CD14-positive monocyte (primary cell): Measurements from ENCODE around the gene FGF2. TPM values are rescaled to one million over a fixed set of nuclear protein-coding genes. Genes with fewer than 3 reads are reported as not detected.

Experiments used
- DNase-seq, 3 donors: peaks; one replicate each; pipeline ENCODE4 v3.0.0-alpha.2; 2011 to 2022
- H2AFZ ChIP-seq: 2 replicates; pipeline ENCODE4 v1.6.0; 2012; ENCODE audit warnings: mild to moderate bottlenecking, low read depth, low read length, inconsistent platforms; ENCODE audit not compliant: insufficient read depth, poor library complexity, severe bottlenecking
- H3K27ac ChIP-seq, 2 donors: 1 replicate in 1 of 2; 2 replicates in 1 of 2; pipeline ENCODE4 v1.5.1; 2012 to 2013; ENCODE audit warnings: low read length in 2 of 2, control low read depth in 1 of 2, inconsistent platforms in 1 of 2, low read depth in 1 of 2, mild to moderate bottlenecking in 1 of 2
- H3K27me3 ChIP-seq, 2 donors: one replicate each; pipeline versions ENCODE4 v1.6.0 to v1.6.1; 2011 to 2013; ENCODE audit warnings: low read length in 2 of 2; ENCODE audit not compliant: control insufficient read depth in 2 of 2, insufficient read depth in 2 of 2
- H3K36me3 ChIP-seq, 2 donors: replicated peaks in 1 of 2; 1 replicate in 1 of 2; 2 replicates in 1 of 2; pipeline versions ENCODE4 v1.5.1 to v1.6.1; 2012 to 2013; ENCODE audit warnings: low read length in 2 of 2, control low read depth in 1 of 2, inconsistent platforms in 1 of 2, mild to moderate bottlenecking in 1 of 2; ENCODE audit not compliant: insufficient read depth in 2 of 2, control insufficient read depth in 1 of 2
- H3K4me1 ChIP-seq, 2 donors: 1 replicate in 1 of 2; 2 replicates in 1 of 2; pipeline versions ENCODE4 v1.5.1 to v1.6.1; 2012 to 2013; ENCODE audit warnings: low read length in 2 of 2, control low read depth in 1 of 2, inconsistent platforms in 1 of 2, mild to moderate bottlenecking in 1 of 2, moderate library complexity in 1 of 2; ENCODE audit not compliant: insufficient read depth in 2 of 2, control insufficient read depth in 1 of 2
- H3K4me2 ChIP-seq: replicated peaks from 2 replicates; pipeline ENCODE3; 2012; ENCODE audit warnings: low read length, moderate library complexity, mild to moderate bottlenecking; ENCODE audit not compliant: poor library complexity, severe bottlenecking; ENCODE audit errors: extremely low read depth
- H3K4me3 ChIP-seq, 3 experiments: fragments of 200-600 bp in 1 of 3; sonication (generic) in 1 of 3; replicated peaks in 1 of 3; 1 replicate in 2 of 3; 2 replicates in 1 of 3; pipeline ENCODE4 v1.5.1; 2011 to 2013; ENCODE audit warnings: low read length in 3 of 3, mild to moderate bottlenecking in 3 of 3, control low read depth in 2 of 3, low read depth in 2 of 3, inconsistent platforms in 1 of 3, moderate library complexity in 1 of 3
- H3K79me2 ChIP-seq: 2 replicates; pipeline ENCODE4 v1.6.0; 2012; ENCODE audit warnings: mild to moderate bottlenecking, control low read depth, inconsistent platforms, low read length, moderate library complexity; ENCODE audit not compliant: insufficient read depth
- H3K9ac ChIP-seq: 2 replicates; pipeline ENCODE4 v1.6.0; 2017; ENCODE audit warnings: low read length, mild to moderate bottlenecking; ENCODE audit not compliant: insufficient read depth, poor library complexity, severe bottlenecking
- H3K9me3 ChIP-seq, 2 donors: replicated peaks in 1 of 2; 1 replicate in 1 of 2; 2 replicates in 1 of 2; pipeline versions ENCODE4 v1.5.1 to v1.6.1; 2012 to 2013; ENCODE audit warnings: low read length in 2 of 2, control low read depth in 1 of 2; ENCODE audit not compliant: control insufficient read depth in 1 of 2, insufficient read depth in 1 of 2
- H4K20me1 ChIP-seq: 2 replicates; pipeline ENCODE4 v1.6.0; 2012; ENCODE audit warnings: mild to moderate bottlenecking, low read length, control low read depth, moderate library complexity; ENCODE audit not compliant: insufficient read depth
- H3K27ac Mint-ChIP-seq, 7 donors: one replicate each; pipeline ENCODE4 v1.8.0; 2020; ENCODE audit warnings: mild to moderate bottlenecking in 7 of 7, mixed read lengths in 7 of 7, moderate library complexity in 6 of 7, inconsistent platforms in 2 of 7
- H3K27me3 Mint-ChIP-seq, 3 donors: one replicate each; pipeline ENCODE4 v1.8.0; 2021 to 2022; ENCODE audit warnings: low read depth in 3 of 3, mild to moderate bottlenecking in 3 of 3, mixed read lengths in 3 of 3, moderate library complexity in 3 of 3, inconsistent platforms in 1 of 3
- H3K36me3 Mint-ChIP-seq, 2 donors: one replicate each; pipeline ENCODE4 v1.8.0; 2020; ENCODE audit warnings: mixed read lengths in 2 of 2, inconsistent platforms in 1 of 2, mild to moderate bottlenecking in 1 of 2
- H3K4me1 Mint-ChIP-seq: one replicate; pipeline ENCODE4 v1.8.0; 2020; ENCODE audit warnings: mild to moderate bottlenecking, mixed read lengths
- H3K4me3 Mint-ChIP-seq, 2 donors: one replicate each; pipeline ENCODE4 v1.8.0; 2020; ENCODE audit warnings: mild to moderate bottlenecking in 2 of 2, mixed read lengths in 2 of 2, moderate library complexity in 1 of 2
- H3K9me3 Mint-ChIP-seq, 7 donors: one replicate each; pipeline ENCODE4 v1.8.0; 2020 to 2022; ENCODE audit warnings: mixed read lengths in 7 of 7, mild to moderate bottlenecking in 6 of 7, moderate library complexity in 6 of 7, inconsistent platforms in 2 of 7
- WGBS: methylation state at CpG from one replicate; pipeline ENCODE4 v1.1.5; 2013; ENCODE audit warnings: missing lambda C conversion rate; ENCODE audit not compliant: insufficient coverage; 5-methylcytosine and 5-hydroxymethylcytosine counted together
- intact Hi-C, 2 donors: fragments of 100-400 bp; cut with micrococcal nuclease; formaldehyde crosslinking; loops; one replicate each; pipeline versions ENCODE4 v1.15.0 to v1.15.1; 2023
- polyA plus RNA-seq, 3 donors: library from polyadenylated mRNA; depleted of rRNA in 1 of 3; unstranded in 2 of 3; stranded (reverse) in 1 of 3; fragments of 300-500 nt in 2 of 3; fragments of >200 nt in 1 of 3; fragmentation: Illumina TruSeq in 2 of 3; gene quantifications; 1 replicate in 2 of 3; 2 replicates in 1 of 3; pipeline ENCODE4 v1.2.3, GENCODE V29; 2012 to 2021
- TF ChIP-seq, protein P1 (sequence below): fragments of 200-600 bp; IDR thresholded peaks from one replicate; pipeline ENCODE4 v1.8.0; 2022; ENCODE audit warnings: antibody characterized with exemption, mild to moderate bottlenecking

Gene FGF2
- polyA plus RNA-seq, 3 donors: not detected

- H2AFZ ChIP-seq: no peak overlapping the region
- no peak overlapping the region for H3K9ac ChIP-seq
- intact Hi-C loops: no loop called here
- no peaks in the 10 kb centered on the region for H3K4me1 ChIP-seq
- TF ChIP-seq, protein P1, sequence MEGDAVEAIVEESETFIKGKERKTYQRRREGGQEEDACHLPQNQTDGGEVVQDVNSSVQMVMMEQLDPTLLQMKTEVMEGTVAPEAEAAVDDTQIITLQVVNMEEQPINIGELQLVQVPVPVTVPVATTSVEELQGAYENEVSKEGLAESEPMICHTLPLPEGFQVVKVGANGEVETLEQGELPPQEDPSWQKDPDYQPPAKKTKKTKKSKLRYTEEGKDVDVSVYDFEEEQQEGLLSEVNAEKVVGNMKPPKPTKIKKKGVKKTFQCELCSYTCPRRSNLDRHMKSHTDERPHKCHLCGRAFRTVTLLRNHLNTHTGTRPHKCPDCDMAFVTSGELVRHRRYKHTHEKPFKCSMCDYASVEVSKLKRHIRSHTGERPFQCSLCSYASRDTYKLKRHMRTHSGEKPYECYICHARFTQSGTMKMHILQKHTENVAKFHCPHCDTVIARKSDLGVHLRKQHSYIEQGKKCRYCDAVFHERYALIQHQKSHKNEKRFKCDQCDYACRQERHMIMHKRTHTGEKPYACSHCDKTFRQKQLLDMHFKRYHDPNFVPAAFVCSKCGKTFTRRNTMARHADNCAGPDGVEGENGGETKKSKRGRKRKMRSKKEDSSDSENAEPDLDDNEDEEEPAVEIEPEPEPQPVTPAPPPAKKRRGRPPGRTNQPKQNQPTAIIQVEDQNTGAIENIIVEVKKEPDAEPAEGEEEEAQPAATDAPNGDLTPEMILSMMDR: no peak
- no peaks in the 10 kb centered on the region for H3K9me3 ChIP-seq
- H3K27ac ChIP-seq: no peak overlapping the region
- H4K20me1 ChIP-seq: no peaks in the 10 kb centered on the region
- no peaks in the 10 kb centered on the region for H3K79me2 ChIP-seq
- H3K4me2 ChIP-seq: no peak overlapping the region
- H3K36me3 Mint-ChIP-seq: peaks cover 0 to 5% of the 10 kb centered on the region in 2 donors
- H3K27me3 ChIP-seq: no peaks in the 10 kb centered on the region
- DNase-seq: no peak
- H3K4me3 Mint-ChIP-seq: no peak overlapping the region
- no peaks in the 10 kb centered on the region for H3K9me3 Mint-ChIP-seq
- H3K4me1 Mint-ChIP-seq: no peaks in the 10 kb centered on the region
- H3K4me3 ChIP-seq: no peak overlapping the region
- H3K36me3 ChIP-seq: no peaks in the 10 kb centered on the region
- WGBS: no CpG with 5 or more reads among the region's 2 CpGs
- H3K27ac Mint-ChIP-seq: no peak overlapping the region
- H3K27me3 Mint-ChIP-seq: no peaks in the 10 kb centered on the region
Measured at GRCh38 chr4:122898370-122899150, 71.9 kb downstream of the FGF2 start.

GRCh38 chr4:122899682-122900081, 73.1 kb downstream of the FGF2 start:
- 98% methylated on average over 4 of the region's 7 CpGs for WGBS
- TF ChIP-seq, protein P1: no peak
- no peaks in the 10 kb centered on the region for H4K20me1 ChIP-seq
- peaks cover 0 to 6% of the 10 kb centered on the region in 2 donors for H3K36me3 Mint-ChIP-seq
- H3K4me3 Mint-ChIP-seq: no peak overlapping the region
- H3K27ac ChIP-seq: no peak overlapping the region
- no peaks in the 10 kb centered on the region for H3K9me3 Mint-ChIP-seq
- no peaks in the 10 kb centered on the region for H3K27me3 Mint-ChIP-seq
- H3K27ac Mint-ChIP-seq: peak overlapping the region in 1 of 7 donors; percentile 15
- H3K4me1 Mint-ChIP-seq: no peaks in the 10 kb centered on the region
- H3K9me3 ChIP-seq: no peaks in the 10 kb centered on the region
- no peaks in the 10 kb centered on the region for H3K36me3 ChIP-seq
- H3K27me3 ChIP-seq: no peaks in the 10 kb centered on the region
- no peak overlapping the region for H2AFZ ChIP-seq
- H3K79me2 ChIP-seq: no peaks in the 10 kb centered on the region
- H3K4me3 ChIP-seq: no peak overlapping the region
- H3K4me1 ChIP-seq: no peaks in the 10 kb centered on the region
- no peak overlapping the region for H3K9ac ChIP-seq
- DNase-seq: no peak
- intact Hi-C loops: no loop called here
- no peak overlapping the region for H3K4me2 ChIP-seq
